NCI-H2227 (cell line): ENCODE data around the gene TMEM255B.

Experiments
- DNase-seq: peaks from one replicate; lab custom pipeline; 2025; ENCODE audit not compliant: unreplicated experiment; lab: John Stamatoyannopoulos, UW

The TMEM255B gene

DNA sequence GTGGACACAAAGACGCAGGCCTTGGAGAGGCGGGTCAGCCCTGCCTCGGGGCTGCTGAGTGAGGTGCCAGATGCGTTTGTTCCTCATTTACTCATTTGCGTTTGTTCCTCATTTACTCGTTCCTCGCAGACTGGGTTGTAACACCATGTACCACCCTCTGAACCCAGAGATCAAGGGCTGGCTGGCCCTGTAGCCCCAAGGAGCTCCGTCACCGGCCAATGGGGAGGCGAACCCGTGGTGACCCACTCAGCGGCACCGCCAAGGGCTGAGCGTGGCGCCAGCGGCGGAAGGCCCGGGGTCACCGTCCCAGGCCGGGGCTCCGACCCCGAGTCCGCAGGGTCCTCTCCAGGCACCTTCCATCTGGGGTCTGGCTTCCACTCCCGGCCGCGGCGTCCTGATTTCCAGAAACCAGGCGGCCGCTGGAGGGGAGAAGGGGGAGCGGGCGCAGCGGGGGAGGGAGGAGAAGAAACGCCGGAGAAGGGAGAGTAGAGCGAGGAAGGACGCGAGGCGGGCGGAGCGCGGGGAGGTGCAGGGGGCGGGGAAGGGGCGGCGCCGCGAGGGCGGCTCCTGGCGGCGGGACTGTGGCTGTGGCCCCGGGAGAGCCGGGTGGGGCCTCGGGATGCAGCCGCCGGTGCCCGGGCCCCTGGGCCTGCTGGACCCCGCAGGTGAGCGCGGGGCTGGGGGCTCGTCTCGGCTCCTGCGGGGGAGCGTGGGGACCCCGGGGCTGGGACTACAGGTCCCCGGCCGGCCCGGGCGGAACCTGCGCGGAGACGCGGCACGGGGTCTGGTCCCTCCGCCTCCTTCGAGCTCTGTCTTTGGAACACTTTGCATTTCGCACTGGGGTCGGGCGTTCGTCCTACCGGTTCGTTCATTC, at the start of gene TMEM255B:
TSS of gene TMEM255B (plus strand) at position 576 of the 874 bp plus-strand sequence. CDS start at position 620, 44 bp downstream.
- DNase-seq, result peak; percentile 74

DNA sequence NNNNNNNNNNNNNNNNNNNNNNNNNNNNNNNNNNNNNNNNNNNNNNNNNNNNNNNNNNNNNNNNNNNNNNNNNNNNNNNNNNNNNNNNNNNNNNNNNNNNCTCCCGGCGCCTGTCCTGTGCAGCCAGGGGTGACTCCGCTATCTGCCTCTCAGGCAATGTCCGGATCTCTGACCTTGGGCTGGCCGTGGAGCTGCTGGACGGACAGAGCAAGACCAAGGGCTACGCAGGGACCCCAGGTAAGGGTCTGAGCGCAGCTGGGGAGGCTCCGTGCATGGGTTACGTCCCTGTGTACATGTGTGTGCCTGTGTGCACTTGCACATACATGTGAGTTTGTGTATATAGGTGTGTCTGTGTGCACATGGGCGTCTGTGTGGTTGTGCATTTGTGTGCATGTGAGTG, 36.1 kb upstream of the TMEM255B start:
- no peak for DNase-seq

DNA sequence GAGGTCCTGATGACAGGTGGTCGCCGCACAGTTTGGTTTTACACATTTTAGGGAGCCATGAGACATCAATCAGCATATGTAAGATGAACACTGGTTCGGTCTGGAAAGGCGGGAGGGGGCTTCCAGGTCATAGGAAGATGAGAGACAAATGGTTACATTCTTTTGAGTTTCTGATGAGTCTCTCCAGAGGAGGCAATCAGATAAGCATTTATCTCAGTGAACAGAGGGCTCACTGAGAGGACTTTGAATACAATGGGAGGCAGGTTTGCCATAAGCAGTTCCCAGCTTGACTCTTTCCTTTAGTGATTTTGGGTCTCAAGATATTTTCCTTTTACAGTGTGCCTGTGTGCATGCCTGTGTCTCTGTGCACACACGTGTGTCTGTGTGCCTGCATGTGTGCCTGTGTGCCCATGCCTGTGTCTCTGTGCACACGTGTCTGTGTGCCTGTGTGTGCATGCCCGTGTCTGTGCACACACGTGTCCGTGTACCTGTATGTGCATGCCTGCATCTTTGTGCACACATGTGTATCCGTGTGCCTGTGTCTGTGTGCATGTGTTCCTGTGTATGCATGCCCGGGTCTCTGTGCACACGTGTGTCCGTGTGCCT, 35.5 kb upstream of the TMEM255B start:
- DNase-seq, result peak; percentile 6

DNA sequence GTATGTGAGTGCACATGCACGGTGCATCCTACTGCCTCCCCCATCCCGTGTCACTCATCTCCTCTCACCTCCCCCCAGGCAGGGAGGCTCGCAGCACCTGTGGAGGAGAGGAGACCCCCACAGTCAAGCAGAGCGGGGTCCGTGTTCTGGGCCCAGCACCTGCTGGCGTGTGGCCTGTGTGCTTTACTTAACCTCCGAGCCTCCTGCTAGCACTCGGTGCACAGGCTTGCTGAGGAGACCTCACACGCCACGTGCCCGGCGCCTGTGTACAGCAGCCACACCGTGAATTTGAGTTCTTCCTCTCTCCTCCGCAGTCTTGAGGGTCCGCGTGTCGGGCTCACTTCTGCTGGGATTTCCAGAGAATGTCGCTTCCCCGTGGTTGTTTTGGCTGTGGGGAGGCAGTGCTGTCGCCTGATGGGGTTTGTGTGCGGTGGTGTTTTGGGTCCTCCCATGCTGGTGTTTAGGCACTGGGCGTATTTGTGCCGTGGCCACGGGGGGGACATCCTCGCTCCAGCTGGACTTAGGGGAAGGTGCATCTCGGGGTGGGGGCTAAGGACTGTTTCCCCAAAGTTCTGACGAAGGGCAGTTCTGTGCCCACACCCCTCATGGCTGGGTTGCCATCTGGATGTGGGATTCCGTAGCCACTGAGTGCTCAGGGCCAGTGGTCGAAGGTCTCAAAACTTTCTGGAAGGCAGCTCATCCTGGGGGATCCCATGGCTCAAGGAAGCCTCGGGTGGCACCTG, 34.8 kb upstream of the TMEM255B start:
- no peak for DNase-seq

DNA sequence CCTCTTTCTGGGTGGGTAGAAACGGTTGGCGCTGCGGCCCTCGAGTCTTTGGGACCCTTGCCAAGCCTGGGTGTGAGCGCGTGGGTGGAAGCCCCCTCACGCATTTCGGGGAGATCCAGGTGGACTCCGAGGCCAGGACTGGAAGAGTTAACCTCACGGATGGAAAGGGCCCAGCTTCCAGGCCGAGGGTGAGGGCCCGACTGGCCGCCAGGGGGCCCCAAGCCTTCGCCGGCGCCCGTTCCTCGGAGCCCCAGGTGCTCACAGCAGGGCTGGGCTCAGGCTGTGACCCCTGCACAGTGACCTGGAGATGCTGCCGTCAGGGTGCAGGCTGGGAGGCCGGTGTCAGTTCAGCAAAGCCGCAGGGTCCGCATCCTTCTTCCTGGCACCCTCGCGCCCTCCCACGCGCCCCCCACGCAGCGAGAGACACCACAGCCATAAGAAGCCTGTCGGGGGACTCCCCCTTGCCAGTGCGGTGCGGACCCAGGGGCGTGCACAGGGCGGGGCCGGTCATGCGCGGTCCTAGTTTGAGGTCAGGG, 34.2 kb upstream of the TMEM255B start:
- DNase-seq, result peak; percentile 81

DNA sequence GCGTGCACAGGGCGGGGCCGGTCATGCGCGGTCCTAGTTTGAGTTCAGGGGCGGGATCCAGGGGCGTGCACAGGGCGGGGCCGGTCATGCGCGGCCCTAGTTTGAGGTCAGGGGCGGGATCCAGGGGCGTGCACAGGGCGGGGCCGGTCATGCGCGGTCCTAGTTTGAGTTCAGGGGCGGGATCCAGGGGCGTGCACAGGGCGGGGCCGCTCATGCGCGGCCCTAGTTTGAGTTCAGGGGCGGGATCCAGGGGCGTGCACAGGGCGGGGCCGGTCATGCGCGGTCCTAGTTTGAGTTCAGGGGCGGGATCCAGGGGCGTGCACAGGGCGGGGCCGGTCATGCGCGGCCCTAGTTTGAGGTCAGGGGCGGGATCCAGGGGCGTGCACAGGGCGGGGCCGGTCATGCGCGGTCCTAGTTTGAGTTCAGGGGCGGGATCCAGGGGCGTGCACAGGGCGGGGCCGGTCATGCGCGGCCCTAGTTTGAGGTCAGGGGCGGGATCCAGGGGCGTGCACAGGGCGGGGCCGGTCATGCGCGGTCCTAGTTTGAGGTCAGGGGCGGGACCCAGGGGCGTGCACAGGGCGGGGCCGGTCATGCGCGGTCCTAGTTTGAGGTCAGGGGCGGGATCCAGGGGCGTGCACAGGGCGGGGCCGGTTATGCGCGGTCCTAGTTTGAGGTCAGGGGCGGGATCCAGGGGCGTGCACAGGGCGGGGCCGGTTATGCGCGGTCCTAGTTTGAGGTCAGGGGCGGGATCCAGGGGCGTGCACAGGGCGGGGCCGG, 33.5 kb upstream of the TMEM255B start:
- DNase-seq, result peak; percentile 38

DNA sequence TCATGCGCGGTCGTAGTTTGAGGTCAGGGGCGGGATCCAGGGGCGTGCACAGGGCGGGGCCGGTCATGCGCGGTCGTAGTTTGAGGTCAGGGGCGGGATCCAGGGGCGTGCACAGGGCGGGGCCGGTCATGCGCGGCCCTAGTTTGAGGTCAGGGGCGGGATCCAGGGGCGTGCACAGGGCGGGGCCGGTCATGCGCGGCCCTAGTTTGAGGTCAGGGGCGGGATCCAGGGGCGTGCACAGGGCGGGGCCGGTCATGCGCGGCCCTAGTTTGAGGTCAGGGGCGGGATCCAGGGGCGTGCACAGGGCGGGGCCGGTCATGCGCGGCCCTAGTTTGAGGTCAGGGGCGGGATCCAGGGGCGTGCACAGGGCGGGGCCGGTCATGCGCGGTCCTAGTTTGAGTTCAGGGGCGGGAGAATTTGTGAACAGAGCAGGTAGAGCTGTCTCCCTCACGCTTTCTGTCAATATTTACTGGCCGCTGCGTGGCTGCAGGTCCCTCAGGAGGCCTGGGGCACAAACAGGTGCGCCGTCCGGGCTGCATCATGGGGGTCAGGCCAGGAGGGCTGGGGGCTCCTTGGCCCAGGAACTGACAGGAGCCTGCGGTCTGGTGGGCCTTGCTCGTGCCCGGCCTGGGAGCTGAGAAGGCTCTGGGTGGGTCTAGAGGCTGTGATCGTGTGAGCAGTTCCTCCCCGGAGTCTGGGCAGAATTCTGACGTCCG, 32.8 kb upstream of the TMEM255B start:
- DNase-seq, result peak; percentile 47

DNA sequence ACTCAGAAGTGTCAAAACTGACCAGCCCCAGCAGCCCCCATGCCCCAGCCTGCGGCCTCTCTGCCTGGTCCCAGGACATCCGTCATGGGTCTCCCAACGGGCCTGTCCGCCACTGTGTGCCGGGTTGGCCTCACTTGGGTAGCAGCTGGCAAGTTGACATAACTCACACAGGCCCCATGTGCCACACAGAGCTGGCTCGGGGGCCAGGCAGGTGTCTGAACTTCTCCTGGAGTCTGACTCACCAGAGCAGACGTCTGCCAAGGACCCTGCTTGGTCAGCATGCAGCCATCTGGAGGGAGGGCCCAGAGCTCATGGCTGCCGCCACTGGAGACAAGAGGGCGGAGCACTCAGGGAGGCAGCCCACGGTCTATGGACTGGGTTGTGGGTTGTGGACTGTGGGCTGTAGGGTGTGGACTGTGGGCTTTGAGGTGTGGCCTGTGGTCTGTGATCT, 32.0 kb upstream of the TMEM255B start:
- peak; percentile 29 for DNase-seq

DNA sequence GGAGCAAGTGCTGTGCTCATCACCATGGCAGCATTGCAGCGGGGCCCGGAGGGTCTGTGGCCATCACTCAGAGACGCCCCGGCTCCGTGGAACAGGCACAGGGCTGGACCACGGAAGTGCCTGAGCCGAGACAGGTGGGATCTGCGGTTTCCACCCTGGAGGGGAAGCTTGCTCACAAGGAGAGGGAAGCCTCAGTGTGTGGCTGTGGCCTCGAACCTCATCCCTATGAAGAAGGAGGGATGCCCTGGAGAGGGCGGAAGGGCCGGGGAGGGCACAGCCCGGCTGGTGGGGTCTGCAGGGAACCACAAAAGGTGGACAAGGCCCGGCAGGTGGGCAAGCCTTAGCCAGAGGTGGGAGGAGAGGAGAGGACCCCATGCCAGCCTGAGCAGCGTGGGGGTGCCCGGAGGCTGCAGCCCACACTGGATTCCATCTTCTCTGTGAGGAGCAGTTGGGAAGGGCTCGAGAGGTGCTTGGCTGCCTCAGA, 30.4 kb upstream of the TMEM255B start:
- DNase-seq, result no peak

DNA sequence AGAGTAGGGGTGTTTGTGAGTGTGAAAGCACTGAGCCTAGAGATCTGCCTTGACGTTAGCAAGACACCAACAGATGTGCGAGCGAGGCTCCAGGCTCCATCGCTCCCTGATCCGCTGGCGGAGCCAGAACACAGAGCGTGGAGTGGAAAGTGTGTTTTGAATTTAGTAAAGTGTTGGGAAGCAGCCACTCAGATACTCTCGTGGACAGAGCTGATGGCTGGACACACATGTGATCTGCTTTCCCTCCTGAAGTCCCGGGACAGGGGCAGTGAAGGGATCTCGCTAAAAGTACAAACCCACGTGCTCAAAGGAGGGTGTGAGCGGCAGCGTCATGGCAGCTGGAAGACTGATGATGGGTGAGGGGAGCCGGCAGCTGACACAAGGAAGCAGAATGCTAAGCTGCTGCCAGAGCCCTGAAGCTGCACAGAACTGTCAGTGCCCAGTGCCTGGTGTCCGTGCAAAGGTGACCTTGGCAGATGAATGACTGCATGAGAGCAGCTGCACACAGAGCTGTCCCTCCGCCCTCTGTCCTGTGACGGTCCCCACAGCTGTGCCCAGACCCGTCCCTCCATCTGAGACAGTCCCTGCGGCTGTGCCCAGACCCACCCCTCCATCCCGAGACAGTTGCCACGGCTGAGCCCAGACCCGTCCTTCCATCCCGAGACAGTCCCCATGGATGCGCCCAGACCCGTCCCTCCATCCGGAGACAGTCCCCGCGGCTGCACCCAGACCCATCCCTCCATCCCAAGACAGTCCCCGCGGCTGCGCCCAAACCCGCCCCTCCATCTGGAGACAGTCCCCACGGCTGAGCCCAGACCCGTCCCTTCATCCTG, 29.6 kb upstream of the TMEM255B start:
- no peak for DNase-seq

DNA sequence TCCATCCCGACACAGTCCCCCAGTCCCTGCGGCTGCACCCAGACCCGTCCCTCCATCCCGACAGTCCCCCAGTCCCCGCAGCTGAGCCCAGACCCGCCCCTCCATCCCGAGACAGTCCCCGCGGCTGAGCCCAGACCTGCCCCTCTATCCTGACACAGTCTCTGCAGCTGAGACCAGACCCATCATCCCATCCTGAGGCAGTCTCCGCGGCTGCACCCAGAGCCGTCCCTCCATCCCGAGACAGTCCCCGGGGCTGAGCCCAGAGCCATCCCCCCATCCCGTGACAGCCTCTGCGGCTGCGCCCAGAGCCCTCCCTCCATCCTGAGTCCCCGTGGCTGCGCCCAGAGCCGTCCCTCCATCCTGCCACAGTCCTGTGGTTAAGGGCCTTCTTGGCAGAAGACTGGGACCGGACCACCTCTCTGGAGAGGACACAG, 28.8 kb upstream of the TMEM255B start:
- DNase-seq, result no peak

DNA sequence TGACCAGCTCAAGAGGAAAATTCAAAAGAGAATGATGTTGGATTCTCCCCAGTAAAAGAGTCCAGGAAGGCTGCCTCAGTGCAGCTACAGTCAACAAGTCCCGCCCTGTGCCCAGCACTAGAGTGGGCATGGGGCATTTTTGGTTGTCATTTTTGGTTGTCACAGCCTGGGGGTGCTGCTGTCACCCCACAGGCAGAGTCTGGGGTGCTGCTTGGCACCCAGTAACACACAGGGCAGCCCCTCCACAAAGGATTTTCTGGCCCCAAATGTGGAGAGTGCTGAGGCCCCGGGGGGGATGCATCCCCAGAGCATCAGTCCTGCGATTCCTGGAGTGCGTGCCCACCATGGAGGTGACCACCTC, 28.2 kb upstream of the TMEM255B start:
- no peak for DNase-seq

DNA sequence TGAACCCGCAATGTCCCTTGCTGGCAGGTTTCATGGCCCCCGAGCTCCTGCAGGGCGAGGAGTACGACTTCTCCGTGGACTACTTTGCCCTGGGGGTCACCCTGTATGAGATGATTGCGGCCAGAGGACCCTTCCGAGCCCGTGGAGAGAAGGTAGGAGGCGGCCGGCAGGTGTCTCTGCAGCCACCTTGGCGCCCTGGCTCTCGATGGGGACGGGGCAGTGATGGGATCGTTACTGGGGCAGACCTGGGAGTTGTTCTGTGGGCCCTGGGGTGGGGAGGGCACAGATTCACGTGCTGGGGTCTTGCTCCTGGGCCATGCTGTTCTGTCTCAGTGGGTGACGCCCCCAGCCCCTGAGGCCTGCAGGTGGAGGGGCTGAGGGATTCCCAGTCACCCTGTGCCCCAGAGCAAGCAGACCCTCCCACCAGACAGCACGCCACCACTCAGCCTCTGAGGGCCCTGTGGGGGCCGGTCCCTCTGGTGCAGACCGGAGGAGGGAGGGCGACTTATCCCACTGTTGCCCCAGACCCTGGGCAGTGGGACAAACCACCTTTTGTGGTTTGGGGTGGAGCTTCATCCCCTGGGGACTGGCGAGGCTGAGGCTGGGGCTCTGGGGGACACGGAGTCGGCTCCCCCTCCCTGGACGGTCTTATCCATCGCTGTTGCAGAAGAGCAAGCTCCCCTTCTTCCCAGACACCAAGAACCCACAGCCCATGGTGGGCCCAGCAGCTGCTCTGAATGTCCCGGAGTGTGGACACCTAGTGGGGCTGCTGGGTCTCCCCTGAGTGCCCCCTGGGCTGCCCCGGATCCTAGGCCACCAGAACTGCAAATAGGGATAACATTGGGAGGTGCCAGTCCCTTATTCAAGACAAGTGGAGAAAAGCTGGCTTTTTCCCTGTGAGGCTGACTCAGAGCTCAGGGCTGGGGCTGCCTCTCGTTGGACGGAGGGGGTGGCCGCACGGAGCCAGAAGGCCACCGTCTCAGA, 27.5 kb upstream of the TMEM255B start:
- DNase-seq, result no peak

DNA sequence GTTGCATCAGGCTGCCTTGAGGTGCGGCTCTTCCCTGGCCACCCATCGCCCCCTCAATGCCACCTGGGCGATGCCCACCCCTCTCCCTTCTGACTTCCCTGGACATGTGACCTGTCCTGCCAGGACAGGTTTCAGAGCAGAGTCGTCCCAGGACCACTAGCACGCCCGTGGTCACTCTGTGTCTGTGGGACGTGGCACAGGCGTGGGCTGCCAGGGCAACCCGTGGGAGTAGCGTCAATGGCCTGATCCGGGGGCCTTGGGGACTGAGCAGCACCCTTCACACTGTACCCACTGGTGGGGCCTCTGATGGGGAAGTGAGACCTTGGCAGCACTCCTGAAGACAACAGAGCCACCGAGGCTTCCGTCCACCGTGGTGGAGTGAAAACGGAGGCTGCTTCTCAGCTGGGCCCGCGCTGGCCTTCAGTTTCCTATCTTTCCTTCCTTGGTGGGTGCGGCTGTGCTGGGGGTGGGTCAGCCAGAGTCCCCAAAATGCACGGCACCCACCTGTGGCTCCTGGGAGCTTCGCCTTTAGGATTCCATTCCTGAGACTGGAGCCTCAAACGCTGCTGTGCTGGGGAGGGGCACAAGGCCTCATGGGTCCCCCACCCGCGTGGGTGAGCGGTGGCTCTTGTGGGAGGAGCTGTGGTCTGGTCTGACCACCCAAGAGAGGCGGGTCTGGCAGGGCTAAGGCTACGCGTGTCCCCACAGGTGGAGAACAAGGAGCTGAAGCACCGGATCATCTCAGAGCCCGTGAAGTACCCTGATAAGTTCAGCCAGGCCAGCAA, 26.7 kb upstream of the TMEM255B start:
- no peak for DNase-seq

DNA sequence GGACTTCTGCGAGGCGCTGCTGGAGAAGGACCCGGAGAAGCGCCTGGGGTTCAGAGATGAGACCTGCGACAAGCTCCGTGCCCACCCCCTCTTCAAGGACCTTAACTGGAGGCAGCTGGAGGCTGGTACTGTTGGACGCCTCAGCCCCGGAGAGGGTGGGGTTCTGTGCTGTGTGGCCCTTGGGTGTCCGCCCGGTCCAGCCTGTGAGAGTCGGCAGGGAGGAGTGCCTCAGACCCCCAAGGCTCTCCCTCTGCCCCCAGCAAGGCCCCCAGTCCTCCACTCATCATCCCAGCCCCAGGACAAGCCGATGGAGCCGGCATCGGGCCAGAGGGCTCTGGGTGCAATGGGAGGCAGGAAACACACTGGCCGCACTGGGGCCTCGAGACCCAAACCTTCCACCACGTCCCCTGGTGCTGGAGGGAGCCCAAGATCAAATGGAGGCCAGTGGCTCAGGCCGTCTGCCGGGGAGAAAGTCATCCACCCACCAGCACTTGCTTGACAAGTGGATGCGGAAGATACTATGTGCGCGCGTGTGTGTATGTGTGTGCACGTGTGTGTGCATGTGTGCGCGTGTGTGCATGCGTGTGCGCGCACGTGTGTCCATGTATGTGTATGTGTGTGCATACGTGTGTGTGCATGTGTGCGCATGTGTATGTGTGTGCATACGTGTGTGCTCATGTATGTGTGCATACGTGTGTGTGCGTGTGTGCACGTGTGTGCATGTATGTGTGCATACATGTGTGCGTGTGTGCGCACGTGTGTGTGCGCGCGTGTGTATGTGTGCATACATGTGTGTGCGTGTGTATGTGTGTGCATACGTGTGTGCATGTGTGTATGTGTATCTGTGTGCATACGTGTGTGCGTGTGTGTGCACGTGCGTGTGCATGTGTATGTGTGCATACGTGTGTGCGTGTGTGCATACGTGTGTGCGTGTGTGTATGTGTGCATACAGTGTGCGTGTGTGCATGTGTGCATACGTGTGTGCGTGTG, 25.8 kb upstream of the TMEM255B start:
- DNase-seq, result no peak
